Stimulated activated CD4-positive, alpha-beta T cell treated with anti-CD3 and anti-CD28 coated beads, TNF-alpha, amount 100 ng/mL, for 4 hours (primary cell): ENCODE measurements around the gene PSMC1.
A peak's percentile ranks its signal among the peaks of the same experiment; 100 is the strongest.
"Not testable (repeated sequence)": the region's sequence is repeated elsewhere in the genome, so short reads cannot be mapped to it uniquely, and the experiment has no call there.

Experiments used
- DNase-seq, 3 experiments: peaks; one replicate each; pipeline ENCODE4 v3.0.0-alpha.2; 2020; ENCODE audit warnings: low read depth in 3 of 3

Gene PSMC1

GRCh38 chr14:90256354-90257131 is at the start of gene PSMC1:
PSMC1 (plus strand) TSS chr14:90256553; CDS start chr14:90256598, 45 bp downstream.
- peak; percentile 65 to 79 (median 75) for DNase-seq

GRCh38 chr14:90213099-90213748 is 43.1 kb upstream of the PSMC1 start:
- no peak for DNase-seq

GRCh38 chr14:90228478-90228877 is 27.9 kb upstream of the PSMC1 start:
- DNase-seq, result no peak

GRCh38 chr14:90229942-90230341 is 26.4 kb upstream of the PSMC1 start:
- DNase-seq, result not testable (repeated sequence)

GRCh38 chr14:90235179-90235976 is 21.0 kb upstream of the PSMC1 start:
- DNase-seq, result peak; percentile 29 to 44 (median 38)

- DNase-seq, result no peak
Observed at GRCh38 chr14:90239139-90239538, 17.2 kb upstream of the PSMC1 start.

GRCh38 chr14:90242444-90242843 is 13.9 kb upstream of the PSMC1 start:
- no peak for DNase-seq

- DNase-seq, result no peak
Observed at GRCh38 chr14:90246936-90247335, 9.4 kb upstream of the PSMC1 start.

GRCh38 chr14:90247441-90247840 is 8.9 kb upstream of the PSMC1 start:
- DNase-seq, result not testable (repeated sequence)

- DNase-seq, result no peak
Observed at GRCh38 chr14:90248594-90248993, 7.8 kb upstream of the PSMC1 start.

- no peak for DNase-seq
Observed at GRCh38 chr14:90253826-90254225, 2.5 kb upstream of the PSMC1 start.

GRCh38 chr14:90255871-90256270 is 482 bp upstream of the PSMC1 start:
- no peak for DNase-seq

GRCh38 chr14:90263748-90264449 is 7.5 kb downstream of the PSMC1 start:
- no peak for DNase-seq

GRCh38 chr14:90266441-90267154 is 10.2 kb downstream of the PSMC1 start:
- no peak for DNase-seq

GRCh38 chr14:90268420-90268819 is 12.1 kb downstream of the PSMC1 start:
- no peak for DNase-seq

- no peak for DNase-seq
Observed at GRCh38 chr14:90272523-90272922, 16.2 kb downstream of the PSMC1 start.

- no peak for DNase-seq
Observed at GRCh38 chr14:90273532-90273931, 17.2 kb downstream of the PSMC1 start.

GRCh38 chr14:90274019-90274418 is 17.7 kb downstream of the PSMC1 start:
- DNase-seq, result no peak

GRCh38 chr14:90274808-90275457 is 18.6 kb downstream of the PSMC1 start:
- peak in 1 of 3 experiments; percentile 18 for DNase-seq

- no peak for DNase-seq
Observed at GRCh38 chr14:90275458-90275814, 19.1 kb downstream of the PSMC1 start.

- no peak for DNase-seq
Observed at GRCh38 chr14:90275820-90276219, 19.5 kb downstream of the PSMC1 start.
